ENCODE measurements around the gene KCNMB1.

GRCh38 chr5:170353961-170354360, 35.2 kb downstream of the KCNMB1 start:
- no peak for TF ChIP-seq CTCF (conservative IDR thresholded peaks at IDR 0.05; ENCODE audit: low read length)
- TF ChIP-seq EZH2phosphoT487 (IDR thresholded peaks at IDR 0.05; ENCODE audit: borderline replicate concordance), result no peak

All from Loucy (cell line).